Spinal cord (tissue), 10 donors: ENCODE measurements around the gene RBPJL. TPM values are rescaled to one million over a fixed set of nuclear protein-coding genes. Genes with fewer than 3 reads are reported as not detected.

Source experiments
- DNase-seq, 6 donors: peaks; one replicate each; pipeline versions ENCODE4 v3.0.0 to v3.0.0-alpha.2; 2013 to 2015; ENCODE audit warnings: low spot score in 6 of 6, low read depth in 4 of 6
- H3K27ac ChIP-seq: one replicate; pipeline ENCODE4 v1.5.1; 2013; ENCODE audit warnings: low read depth, low read length, control low read depth
- H3K27me3 ChIP-seq: one replicate; pipeline ENCODE4 v1.6.1; 2013; ENCODE audit warnings: low read length; ENCODE audit not compliant: control insufficient read depth, insufficient read depth
- H3K36me3 ChIP-seq: one replicate; pipeline ENCODE4 v1.6.1; 2013; ENCODE audit warnings: low read length; ENCODE audit not compliant: control insufficient read depth, insufficient read depth
- H3K4me1 ChIP-seq: one replicate; pipeline ENCODE4 v1.6.1; 2013; ENCODE audit warnings: low read length; ENCODE audit not compliant: control insufficient read depth, insufficient read depth
- H3K4me3 ChIP-seq: one replicate; pipeline ENCODE4 v1.5.1; 2013; ENCODE audit warnings: low read depth, low read length, control low read depth
- H3K9me3 ChIP-seq: one replicate; pipeline ENCODE4 v1.6.1; 2013; ENCODE audit warnings: low read length; ENCODE audit not compliant: control insufficient read depth, insufficient read depth
- WGBS: methylation state at CpG from one replicate; pipeline ENCODE4 v1.1.5; 2013; ENCODE audit warnings: missing lambda C conversion rate; ENCODE audit not compliant: insufficient coverage; 5-methylcytosine and 5-hydroxymethylcytosine counted together
- polyA plus RNA-seq, 2 donors: library from polyadenylated mRNA; unstranded; fragments of 120-200 nt; gene quantifications; one replicate each; pipeline ENCODE4 v1.2.1, GENCODE V29; 2013; ENCODE audit not compliant: insufficient read length in 2 of 2
- total RNA-seq, 2 donors: library from RNA; depleted of rRNA in 1 of 2; stranded (reverse); fragments of 120-200 nt in 1 of 2; fragments of >200 nt in 1 of 2; gene quantifications; one replicate each; pipeline versions ENCODE4 v1.2.3 to v1.2.4, GENCODE V29; 2013 to 2014
- donor health status: healthy.

RBPJL gene
- total and polyA plus RNA-seq, 4 donors: 0.11 to 0.59 (median 0.36) TPM

GRCh38 chr20:45304464-45304999 is 2.1 kb upstream of the RBPJL start:
- peaks cover 2% of the 10 kb centered on the region for H3K36me3 ChIP-seq
- H3K4me3 ChIP-seq: no peak overlapping the region
- H3K9me3 ChIP-seq: no peaks in the 10 kb centered on the region
- peaks cover 20% of the 10 kb centered on the region for H3K4me1 ChIP-seq
- peak in 1 of 6 donors; percentile 3 for DNase-seq
- H3K27me3 ChIP-seq: peaks cover 38% of the 10 kb centered on the region
- WGBS: 78% methylated on average over 43 of the region's 43 CpGs
- H3K27ac ChIP-seq: no peak overlapping the region

DNA sequence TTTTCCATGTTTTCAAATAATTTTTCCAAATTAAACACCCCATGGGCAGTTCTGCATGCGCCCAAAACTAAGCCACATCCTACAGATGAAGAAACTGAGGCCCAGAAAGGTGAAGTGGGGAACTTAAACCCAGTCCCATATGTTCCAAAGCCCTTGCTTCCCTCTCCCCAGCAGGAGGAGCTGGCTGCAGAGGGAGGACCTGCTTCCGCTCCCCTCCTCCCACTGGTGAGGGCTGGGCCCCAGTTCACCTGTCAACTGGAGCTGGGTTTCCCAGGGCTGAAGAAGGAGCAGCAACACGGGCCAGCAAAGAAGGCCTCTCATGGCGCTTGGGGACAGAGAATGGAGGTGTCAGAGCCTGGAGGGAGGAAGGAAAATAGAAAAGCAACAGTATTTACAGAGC is 1.4 kb upstream of the RBPJL start:
- Histone ChIP-seq H3K4me3 (no peak overlapping the region), H3K4me1 (peaks cover 20% of the 10 kb centered on the region), H3K27me3 (peaks cover 38% of the 10 kb centered on the region), H3K9me3 (no peaks in the 10 kb centered on the region), H3K27ac (no peak overlapping the region), H3K36me3 (peaks cover 2% of the 10 kb centered on the region)
- WGBS: 17% methylated on average over 1 of the region's 4 CpGs
- DNase-seq: no peak

- Histone ChIP-seq H3K27me3 (peaks cover 47% of the 10 kb centered on the region), H3K4me1 (peaks cover 26% of the 10 kb centered on the region), H3K4me3 (no peak overlapping the region), H3K36me3 (peaks cover 2% of the 10 kb centered on the region), H3K9me3 (no peaks in the 10 kb centered on the region), H3K27ac (no peak overlapping the region)
- 66% methylated on average over 9 of the region's 16 CpGs for WGBS
- DNase-seq: no peak
Observed at GRCh38 chr20:45307076-45307640, 518 bp downstream of the RBPJL start.

- Histone ChIP-seq H3K27ac (no peak within 1 kb of the TSS), H3K4me3 (no peak within 1 kb of the TSS), H3K27me3 (peaks cover 47% of the 10 kb centered on the region), H3K9me3 (no peaks in the 10 kb centered on the region), H3K36me3 (peaks cover 2% of the 10 kb centered on the region), H3K4me1 (peaks cover 26% of the 10 kb centered on the region)
- DNase-seq: no peak
- 45% methylated on average over 19 of the region's 20 CpGs for WGBS
Observed at GRCh38 chr20:45308117-45308778, 1.6 kb downstream of the RBPJL start, which contains the start of gene MATN4. TSS of gene MATN4 (minus strand) at chr20:45308299. CDS start at chr20:45305582, 2,717 bp downstream.

DNA sequence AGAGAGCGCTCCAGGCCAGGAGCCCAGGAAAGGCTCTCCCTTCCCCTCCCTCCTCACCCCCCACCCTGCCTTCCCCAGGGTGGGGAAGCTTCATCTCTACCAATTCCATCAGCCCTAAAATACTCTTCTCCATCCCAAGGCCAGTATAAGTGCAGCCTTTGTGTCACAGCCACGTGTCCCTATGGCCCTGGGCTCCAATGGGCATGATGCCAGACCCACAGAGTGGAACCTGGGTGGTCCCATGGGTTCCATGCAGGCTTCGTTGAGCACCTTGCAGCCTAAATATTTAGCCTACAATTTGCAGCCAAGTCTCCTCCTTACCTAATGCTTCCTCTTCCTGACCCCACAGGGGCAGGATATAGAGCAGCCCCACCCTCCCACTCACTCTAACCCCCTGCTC is 2.4 kb downstream of the RBPJL start:
- H3K36me3 ChIP-seq: peaks cover 2% of the 10 kb centered on the region
- H3K4me3 ChIP-seq: no peak overlapping the region
- DNase-seq: no peak
- H3K4me1 ChIP-seq: peaks cover 26% of the 10 kb centered on the region
- WGBS: 64% methylated on average over 3 of the region's 3 CpGs
- H3K27me3 ChIP-seq: peaks cover 46% of the 10 kb centered on the region
- no peaks in the 10 kb centered on the region for H3K9me3 ChIP-seq
- H3K27ac ChIP-seq: no peak overlapping the region

GRCh38 chr20:45311589-45312211 is 5.1 kb downstream of the RBPJL start:
- Histone ChIP-seq H3K27ac (no peak overlapping the region), H3K27me3 (peaks cover 43% of the 10 kb centered on the region), H3K9me3 (no peaks in the 10 kb centered on the region), H3K4me1 (peaks cover 26% of the 10 kb centered on the region), H3K4me3 (no peak overlapping the region), H3K36me3 (no peaks in the 10 kb centered on the region)
- peak in 3 of 6 donors; percentile 23 to 71 (median 71) for DNase-seq
- WGBS: 18% methylated on average over 44 of the region's 45 CpGs

DNA sequence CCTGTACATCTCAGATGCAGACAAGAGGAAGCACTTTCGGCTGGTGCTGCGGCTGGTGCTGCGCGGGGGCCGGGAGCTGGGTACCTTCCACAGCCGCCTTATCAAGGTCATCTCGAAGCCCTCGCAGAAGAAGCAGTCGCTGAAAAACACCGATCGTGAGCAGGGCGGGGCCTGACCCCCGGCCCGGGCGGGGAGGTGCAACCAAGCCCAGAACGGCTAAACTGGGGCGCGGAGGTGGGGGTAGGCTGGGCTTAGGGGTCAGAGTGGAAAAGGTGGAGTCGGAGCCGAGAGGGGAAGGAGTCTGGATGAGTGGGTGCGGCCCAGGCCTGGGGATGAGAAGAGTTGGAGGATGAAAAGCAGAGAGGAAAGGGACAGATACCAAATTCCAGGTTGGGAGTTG is 5.6 kb downstream of the RBPJL start:
- Histone ChIP-seq H3K36me3 (no peaks in the 10 kb centered on the region), H3K9me3 (no peaks in the 10 kb centered on the region), H3K4me3 (no peak overlapping the region), H3K4me1 (peaks cover 23% of the 10 kb centered on the region), H3K27ac (no peak overlapping the region), H3K27me3 (peaks cover 43% of the 10 kb centered on the region)
- 68% methylated on average over 21 of the region's 21 CpGs for WGBS
- DNase-seq: no peak

DNA sequence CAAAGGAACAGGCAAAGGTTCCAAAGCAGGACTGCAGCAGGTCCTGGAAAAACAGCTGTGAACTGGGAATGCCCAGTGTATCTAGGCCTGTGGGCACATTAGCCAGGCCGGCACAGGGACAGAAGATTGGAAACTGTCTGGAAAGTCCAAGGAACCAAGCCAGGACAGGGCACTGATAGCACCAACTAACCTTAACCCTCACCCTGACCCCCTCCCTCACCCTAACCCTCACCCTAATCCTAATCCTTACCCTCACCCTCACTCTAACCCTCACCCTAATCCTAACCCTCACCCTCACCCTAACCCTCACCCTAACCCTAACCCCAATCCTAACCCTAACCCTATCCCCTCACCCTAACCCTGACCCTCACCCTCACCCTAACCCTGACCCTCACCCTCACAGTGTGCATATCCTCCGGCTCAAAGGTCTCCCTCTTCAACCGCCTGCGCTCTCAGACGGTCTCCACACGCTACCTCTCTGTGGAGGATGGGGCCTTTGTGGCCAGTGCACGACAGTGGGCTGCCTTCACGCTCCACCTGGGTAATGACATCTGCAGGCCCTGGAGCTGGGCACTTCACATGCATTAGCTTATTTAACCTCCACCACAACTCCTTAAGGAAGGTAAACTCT is 6.5 kb downstream of the RBPJL start:
- no peaks in the 10 kb centered on the region for H3K36me3 ChIP-seq
- no peaks in the 10 kb centered on the region for H3K9me3 ChIP-seq
- DNase-seq: no peak
- WGBS: 93% methylated on average over 6 of the region's 8 CpGs
- H3K4me1 ChIP-seq: peaks cover 18% of the 10 kb centered on the region
- peaks cover 47% of the 10 kb centered on the region for H3K27me3 ChIP-seq
- H3K27ac ChIP-seq: no peak overlapping the region
- H3K4me3 ChIP-seq: no peak overlapping the region

DNA sequence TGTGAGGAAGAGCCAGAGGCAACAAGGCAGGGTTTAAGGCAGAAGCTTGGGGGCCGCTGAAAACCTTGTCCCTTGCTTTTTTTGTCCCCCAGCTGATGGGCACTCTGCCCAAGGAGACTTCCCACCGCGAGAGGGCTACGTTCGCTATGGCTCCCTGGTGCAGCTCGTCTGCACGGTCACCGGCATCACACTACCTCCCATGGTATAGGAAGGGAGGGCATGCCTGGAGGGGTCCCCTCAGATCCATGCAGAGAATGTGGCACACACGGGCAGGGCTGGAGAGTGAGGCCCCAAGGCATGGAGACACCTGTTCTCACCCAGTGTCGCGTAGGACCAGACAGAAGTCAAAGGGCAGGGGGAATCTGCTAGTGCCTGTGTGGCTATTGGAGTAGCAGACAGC is 7.3 kb downstream of the RBPJL start:
- Histone ChIP-seq H3K27ac (no peak overlapping the region), H3K36me3 (no peaks in the 10 kb centered on the region), H3K4me1 (peaks cover 13% of the 10 kb centered on the region), H3K4me3 (no peak overlapping the region), H3K27me3 (peaks cover 47% of the 10 kb centered on the region), H3K9me3 (no peaks in the 10 kb centered on the region)
- 80% methylated on average over 10 of the region's 11 CpGs for WGBS
- no peak for DNase-seq
